VCaP (cell line): Measurements from ENCODE around the gene MYBPC3.

ENCODE experiments used
- H3K27ac ChIP-seq: fragments of 450-650 bp; 2 replicates; pipeline ENCODE4 v1.5.1; 2017
- TF ChIP-seq, protein P1 (sequence below): fragments of 450-650 bp; conservative IDR thresholded peaks from 2 replicates; pipeline ENCODE4 v1.5.1; 2017; ENCODE audit warnings: mild to moderate bottlenecking, moderate library complexity

MYBPC3 gene

GRCh38 chr11:47379317-47379716 is 26.8 kb upstream of the MYBPC3 start:
- H3K27ac ChIP-seq, result no peak overlapping the region

DNA sequence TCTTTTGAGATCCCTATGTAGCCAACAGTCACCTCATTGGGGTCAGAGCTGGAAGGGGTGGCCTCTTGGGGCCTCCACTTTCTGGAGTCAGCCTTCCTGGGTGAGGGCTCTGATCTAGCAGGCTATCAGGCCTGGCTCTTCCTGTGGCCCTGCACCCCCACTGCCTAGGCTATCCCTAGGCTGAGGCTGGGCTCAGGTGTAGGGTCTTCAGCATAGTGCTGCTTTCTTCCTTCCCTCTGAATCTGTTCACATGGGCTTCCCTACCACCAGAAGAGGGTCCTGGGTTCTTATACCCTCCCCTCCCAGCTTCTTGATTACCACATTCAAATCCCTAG is 26.3 kb upstream of the MYBPC3 start:
- TF ChIP-seq, protein P1, sequence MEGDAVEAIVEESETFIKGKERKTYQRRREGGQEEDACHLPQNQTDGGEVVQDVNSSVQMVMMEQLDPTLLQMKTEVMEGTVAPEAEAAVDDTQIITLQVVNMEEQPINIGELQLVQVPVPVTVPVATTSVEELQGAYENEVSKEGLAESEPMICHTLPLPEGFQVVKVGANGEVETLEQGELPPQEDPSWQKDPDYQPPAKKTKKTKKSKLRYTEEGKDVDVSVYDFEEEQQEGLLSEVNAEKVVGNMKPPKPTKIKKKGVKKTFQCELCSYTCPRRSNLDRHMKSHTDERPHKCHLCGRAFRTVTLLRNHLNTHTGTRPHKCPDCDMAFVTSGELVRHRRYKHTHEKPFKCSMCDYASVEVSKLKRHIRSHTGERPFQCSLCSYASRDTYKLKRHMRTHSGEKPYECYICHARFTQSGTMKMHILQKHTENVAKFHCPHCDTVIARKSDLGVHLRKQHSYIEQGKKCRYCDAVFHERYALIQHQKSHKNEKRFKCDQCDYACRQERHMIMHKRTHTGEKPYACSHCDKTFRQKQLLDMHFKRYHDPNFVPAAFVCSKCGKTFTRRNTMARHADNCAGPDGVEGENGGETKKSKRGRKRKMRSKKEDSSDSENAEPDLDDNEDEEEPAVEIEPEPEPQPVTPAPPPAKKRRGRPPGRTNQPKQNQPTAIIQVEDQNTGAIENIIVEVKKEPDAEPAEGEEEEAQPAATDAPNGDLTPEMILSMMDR, result no peak
- no peak overlapping the region for H3K27ac ChIP-seq

More at GRCh38 chr11:47379317-47379716, 26.8 kb upstream of the MYBPC3 start:
- TF ChIP-seq, protein P1, result no peak

DNA sequence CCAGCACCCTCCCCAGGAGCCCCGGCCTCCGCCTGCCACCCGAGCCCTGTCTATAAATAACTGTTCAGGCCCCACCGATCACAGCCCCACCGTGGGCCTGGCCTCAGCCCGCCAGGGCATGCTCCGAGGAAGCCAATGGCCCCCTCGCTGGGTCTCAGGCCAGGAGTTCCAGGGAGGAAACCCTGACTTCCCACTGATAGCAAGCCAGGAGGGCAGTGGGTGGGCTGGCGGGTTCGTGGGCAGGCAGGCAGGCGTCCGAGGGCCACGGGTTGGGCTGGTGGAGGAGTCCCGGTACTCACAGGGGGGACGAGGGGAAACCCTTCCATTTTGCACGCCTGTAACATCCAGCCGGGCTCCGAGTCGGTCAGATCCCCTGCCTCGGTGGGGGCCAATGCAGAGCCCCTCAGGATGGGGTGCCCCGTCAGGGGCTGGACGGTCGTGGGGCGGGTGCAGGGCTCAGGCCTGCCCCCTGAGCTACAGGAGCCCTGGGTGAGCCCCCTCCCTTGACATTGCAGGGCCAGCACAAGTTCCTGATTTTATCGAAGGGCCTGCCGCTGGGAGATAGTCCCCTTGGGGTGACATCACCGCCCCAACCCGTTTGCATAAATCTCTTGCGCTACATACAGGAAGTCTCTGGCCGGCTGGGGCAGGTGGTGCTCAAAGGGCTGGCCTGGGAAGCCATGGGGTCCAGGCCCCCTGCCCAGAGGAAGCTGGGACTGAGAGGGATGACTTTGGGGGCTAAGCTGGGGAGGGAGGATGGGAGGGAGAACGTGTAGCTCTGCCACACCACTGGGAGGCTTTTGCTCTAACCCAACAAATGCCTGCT is 25.7 kb upstream of the MYBPC3 start, which contains the start of gene SPI1:
TSS of gene SPI1 (minus strand) at position 538 of the 826 bp plus-strand sequence. CDS start at position 344, 194 bp downstream.
- no peak within 1 kb of the TSS for H3K27ac ChIP-seq
- TF ChIP-seq, protein P1, result no peak

GRCh38 chr11:47377571-47378009 is 25.1 kb upstream of the MYBPC3 start:
- TF ChIP-seq, protein P1, result no peak
- no peak overlapping the region for H3K27ac ChIP-seq

- TF ChIP-seq, protein P1, result no peak
- H3K27ac ChIP-seq, result no peak overlapping the region
Measured at GRCh38 chr11:47376525-47377371, 24.2 kb upstream of the MYBPC3 start.

DNA sequence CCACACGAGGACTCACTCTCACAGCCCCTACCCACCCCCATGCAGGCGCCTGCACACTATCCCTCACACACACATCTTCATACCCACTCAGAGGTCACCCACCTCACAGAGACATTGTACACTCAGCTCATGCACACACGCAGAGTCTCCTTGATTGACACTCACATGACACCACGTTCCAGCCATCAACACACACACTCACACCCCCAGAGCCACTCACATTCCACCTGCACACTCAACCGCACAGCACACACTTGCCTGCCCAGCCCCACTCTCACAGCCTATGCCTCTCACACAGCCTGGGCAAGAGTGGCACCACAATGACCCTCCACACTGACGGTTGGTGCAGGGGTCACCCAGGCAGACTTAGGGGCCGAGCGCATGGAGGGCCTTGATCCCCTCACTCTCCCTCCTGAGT is 23.6 kb upstream of the MYBPC3 start:
- TF ChIP-seq, protein P1, result no peak
- H3K27ac ChIP-seq, result no peak overlapping the region

DNA sequence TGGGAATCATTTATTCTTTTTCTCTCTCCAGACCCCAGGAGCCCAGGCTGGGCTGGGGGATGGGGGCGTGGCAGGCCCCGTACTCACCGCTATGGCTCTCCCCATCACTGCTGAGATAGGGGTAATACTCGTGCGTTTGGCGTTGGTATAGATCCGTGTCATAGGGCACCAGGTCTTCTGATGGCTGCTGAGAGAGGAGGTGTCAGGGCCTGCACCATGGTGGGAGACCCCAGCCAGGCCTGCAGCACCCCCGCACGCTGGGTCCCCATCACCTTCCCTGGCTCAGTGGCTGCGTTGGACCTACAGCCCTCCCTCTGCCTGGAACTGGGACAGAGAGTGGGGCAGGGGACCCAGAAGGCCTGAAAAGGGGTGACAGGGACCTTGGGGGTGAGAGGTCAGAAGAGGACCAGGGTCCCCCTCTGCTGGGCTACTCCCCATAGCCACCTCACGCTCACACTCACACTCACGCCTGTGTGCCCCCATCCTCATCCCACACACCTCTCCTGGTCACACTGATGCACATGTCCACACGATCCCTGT is 23.1 kb upstream of the MYBPC3 start:
- TF ChIP-seq, protein P1, result no peak
- no peak overlapping the region for H3K27ac ChIP-seq
